AG04450 (cell line): ENCODE data around the gene MGAT1. TPM values are rescaled to one million over a fixed set of nuclear protein-coding genes. Genes with fewer than 3 reads are reported as not detected.

Source experiments
- CTCF ChIA-PET: fragments of 300-600, 350-600 bp; formaldehyde crosslinking; extraction: SDS; loops from one replicate; lab custom pipeline; 2022; ENCODE audit warnings: antibody characterized with exemption, inconsistent platforms; lab: Charles Lee
- POLR2A ChIA-PET: fragments of 350-600 bp; formaldehyde crosslinking; extraction: SDS; loops from one replicate; lab custom pipeline; 2021; ENCODE audit warnings: antibody characterized with exemption, inconsistent platforms; lab: Yijun Ruan, JAX
- DNase-seq: peaks from one replicate; pipeline ENCODE4 v3.0.0-alpha.2; 2011; ENCODE audit warnings: low read depth, low spot score
- H3K27ac ChIP-seq: one replicate; pipeline ENCODE4 v1.5.1; 2012; ENCODE audit warnings: low read depth, low read length, control low read depth
- H3K27me3 ChIP-seq: one replicate; pipeline ENCODE4 v1.6.0; 2012; ENCODE audit warnings: low read length; ENCODE audit not compliant: control insufficient read depth, insufficient read depth
- H3K4me3 ChIP-seq: 2 replicates; pipeline ENCODE4 v1.5.1; 2011; ENCODE audit warnings: mild to moderate bottlenecking, low read depth, low read length, control low read depth
- H3K9me3 ChIP-seq: 2 replicates; pipeline ENCODE4 v1.5.1; 2012; ENCODE audit warnings: low read length; ENCODE audit not compliant: control insufficient read depth, insufficient read depth
- polyA plus RNA-seq: library from polyadenylated mRNA; depleted of rRNA; stranded (reverse); fragments of >200 nt; gene quantifications from 2 replicates; pipeline ENCODE4 v1.2.3, GENCODE V29; 2011
- TF ChIP-seq, protein P1 (sequence below): IDR thresholded peaks from 2 replicates; pipeline ENCODE4 v1.5.1; 2011; ENCODE audit warnings: low read depth, low read length, control low read depth, inconsistent platforms

Gene MGAT1
- polyA plus RNA-seq, 1 experiment: 96.2 TPM

DNA sequence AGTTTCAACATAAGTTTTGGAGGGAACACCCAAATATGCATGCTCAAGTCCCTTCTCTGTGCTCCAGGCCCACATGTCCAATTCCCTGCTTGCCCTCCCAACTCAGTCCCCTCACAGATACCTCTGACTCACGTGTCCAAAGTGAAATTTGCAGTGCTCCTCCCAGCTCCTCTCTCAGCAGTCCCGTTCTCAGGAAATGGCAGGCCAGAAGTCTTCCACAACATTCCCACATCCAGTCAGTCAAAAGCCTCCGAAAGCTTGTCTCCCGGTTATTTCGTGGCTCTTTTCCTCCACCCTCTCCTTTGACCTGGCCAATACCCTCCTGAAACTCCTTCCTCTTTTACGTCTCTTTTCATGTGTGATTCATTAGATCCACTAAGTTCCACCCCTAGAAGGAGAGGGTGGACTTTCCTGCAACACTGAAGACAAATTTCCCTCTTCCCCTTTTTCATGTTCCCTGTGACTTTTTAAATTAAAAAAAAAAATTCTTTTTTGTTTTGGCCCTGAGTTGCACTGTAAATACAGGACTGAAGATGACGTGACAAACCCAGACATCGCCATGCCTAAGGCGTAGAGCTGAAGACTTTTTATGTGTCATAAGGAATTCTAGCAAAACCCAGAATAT lies 12.8 kb upstream of the MGAT1 start:
- CTCF ChIA-PET: no interaction called here
- TF ChIP-seq, protein P1, sequence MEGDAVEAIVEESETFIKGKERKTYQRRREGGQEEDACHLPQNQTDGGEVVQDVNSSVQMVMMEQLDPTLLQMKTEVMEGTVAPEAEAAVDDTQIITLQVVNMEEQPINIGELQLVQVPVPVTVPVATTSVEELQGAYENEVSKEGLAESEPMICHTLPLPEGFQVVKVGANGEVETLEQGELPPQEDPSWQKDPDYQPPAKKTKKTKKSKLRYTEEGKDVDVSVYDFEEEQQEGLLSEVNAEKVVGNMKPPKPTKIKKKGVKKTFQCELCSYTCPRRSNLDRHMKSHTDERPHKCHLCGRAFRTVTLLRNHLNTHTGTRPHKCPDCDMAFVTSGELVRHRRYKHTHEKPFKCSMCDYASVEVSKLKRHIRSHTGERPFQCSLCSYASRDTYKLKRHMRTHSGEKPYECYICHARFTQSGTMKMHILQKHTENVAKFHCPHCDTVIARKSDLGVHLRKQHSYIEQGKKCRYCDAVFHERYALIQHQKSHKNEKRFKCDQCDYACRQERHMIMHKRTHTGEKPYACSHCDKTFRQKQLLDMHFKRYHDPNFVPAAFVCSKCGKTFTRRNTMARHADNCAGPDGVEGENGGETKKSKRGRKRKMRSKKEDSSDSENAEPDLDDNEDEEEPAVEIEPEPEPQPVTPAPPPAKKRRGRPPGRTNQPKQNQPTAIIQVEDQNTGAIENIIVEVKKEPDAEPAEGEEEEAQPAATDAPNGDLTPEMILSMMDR: no peak
- no peak for DNase-seq

GRCh38 chr5:180813420-180813819 lies 10.8 kb upstream of the MGAT1 start:
- POLR2A ChIA-PET: no interaction called here
- Histone ChIP-seq H3K27ac (no peak overlapping the region), H3K4me3 (no peak overlapping the region), H3K9me3 (no peaks in the 10 kb centered on the region; the same call in 1 of the 2 replicates), H3K27me3 (no peaks in the 10 kb centered on the region)
- DNase-seq: no peak
- CTCF ChIA-PET: interaction anchor here (0.9 kb wide), 1 partner anchor 17 kb away, joined by 4 read pairs; no protein-coding TSS in a partner anchor
- TF ChIP-seq, protein P1: no peak

More for the DNA sequence above, 12.8 kb upstream of the MGAT1 start:
- Histone ChIP-seq H3K27me3 (no peaks in the 10 kb centered on the region), H3K9me3 (no peaks in the 10 kb centered on the region; the same call in 1 of the 2 replicates), H3K4me3 (no peak overlapping the region), H3K27ac (no peak overlapping the region)
- POLR2A ChIA-PET: no interaction called here

DNA sequence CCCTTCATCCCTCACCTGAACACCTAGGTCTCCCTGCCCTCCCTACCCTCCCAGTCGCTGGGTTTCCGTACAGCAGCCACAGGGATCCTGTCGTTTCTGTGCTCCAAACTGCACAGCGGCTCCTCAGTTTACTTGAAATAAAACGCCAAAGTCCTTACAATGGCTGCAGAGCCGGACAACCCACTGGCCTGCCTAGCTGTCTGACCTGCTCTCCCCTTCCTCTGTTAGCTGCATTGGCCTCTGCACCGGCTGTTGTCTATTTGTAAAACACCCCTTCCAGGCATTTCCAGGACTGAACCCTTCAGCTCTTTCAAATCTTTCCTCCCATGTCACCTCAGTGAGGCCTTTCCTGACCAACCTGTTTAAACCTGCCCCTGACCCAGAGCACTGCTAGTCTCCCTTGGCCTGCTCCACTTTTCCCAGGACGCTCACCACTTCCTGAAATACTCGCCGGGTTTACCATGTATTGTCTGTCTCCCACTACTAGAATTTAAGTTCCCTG lies 9.1 kb upstream of the MGAT1 start:
- DNase-seq: no peak
- ChIA-PET POLR2A (no interaction called here), CTCF (interaction anchor here (1.3 kb wide), 1 partner anchor 15 kb away, joined by 4 read pairs; no protein-coding TSS in a partner anchor)
- H3K4me3 ChIP-seq: no peak overlapping the region
- no peaks in the 10 kb centered on the region for H3K27me3 ChIP-seq
- no peak overlapping the region for H3K27ac ChIP-seq
- TF ChIP-seq, protein P1: no peak
- H3K9me3 ChIP-seq: no peaks in the 10 kb centered on the region; the same call in 1 of the 2 replicates

- DNase-seq: no peak
- Histone ChIP-seq H3K9me3 (no peaks in the 10 kb centered on the region; the same call in 1 of the 2 replicates), H3K27me3 (no peaks in the 10 kb centered on the region), H3K4me3 (peak overlapping the region; percentile 93), H3K27ac (peak overlapping the region; percentile 70)
- TF ChIP-seq, protein P1: no peak
- CTCF ChIA-PET: interaction anchor here (0.7 to 1.3 kb wide), 2 partner anchors 16 to 26 kb away, joined by 4 read pairs; no protein-coding TSS in a partner anchor
- POLR2A ChIA-PET: interaction anchor here (0.6 to 1.5 kb wide), 9 partner anchors 9 to 374 kb away, joined by 3 to 16 read pairs (median 4); partner anchors contain the start of genes MGAT1 and ZFP62
Observed at GRCh38 chr5:180810959-180811622, 8.5 kb upstream of the MGAT1 start.
